ENCODE results near the gene RNF5.

RNF5 gene

DNA sequence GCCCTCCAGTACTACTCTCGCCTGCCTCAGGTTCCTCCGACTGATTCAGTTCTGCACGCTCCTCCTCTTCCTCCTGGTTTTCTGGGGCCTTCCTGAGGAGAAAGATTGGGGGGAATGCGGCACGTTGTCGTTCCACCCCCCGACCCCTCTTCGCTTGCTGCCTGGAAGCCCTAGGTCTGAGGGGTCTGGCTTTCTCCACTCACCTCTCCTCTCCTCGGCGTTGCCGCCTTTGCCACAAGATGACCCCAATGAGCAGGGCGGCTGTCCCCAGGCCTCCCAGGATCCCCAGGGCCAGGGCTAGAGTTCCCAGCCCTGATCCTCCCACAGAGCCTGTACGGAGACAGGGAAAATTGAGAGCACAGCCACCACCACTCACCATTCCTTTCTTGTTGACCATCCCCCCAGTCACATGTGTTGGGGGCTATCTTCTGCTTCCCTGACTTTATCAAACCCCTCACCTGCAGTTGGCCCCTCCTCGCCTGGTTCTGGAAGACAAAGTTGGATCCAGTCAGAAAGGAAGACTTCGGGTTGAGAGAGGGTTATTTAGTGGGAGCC is 3.0 kb downstream of the RNF5 start (continued):
- TF ChIP-seq, protein P1, sequence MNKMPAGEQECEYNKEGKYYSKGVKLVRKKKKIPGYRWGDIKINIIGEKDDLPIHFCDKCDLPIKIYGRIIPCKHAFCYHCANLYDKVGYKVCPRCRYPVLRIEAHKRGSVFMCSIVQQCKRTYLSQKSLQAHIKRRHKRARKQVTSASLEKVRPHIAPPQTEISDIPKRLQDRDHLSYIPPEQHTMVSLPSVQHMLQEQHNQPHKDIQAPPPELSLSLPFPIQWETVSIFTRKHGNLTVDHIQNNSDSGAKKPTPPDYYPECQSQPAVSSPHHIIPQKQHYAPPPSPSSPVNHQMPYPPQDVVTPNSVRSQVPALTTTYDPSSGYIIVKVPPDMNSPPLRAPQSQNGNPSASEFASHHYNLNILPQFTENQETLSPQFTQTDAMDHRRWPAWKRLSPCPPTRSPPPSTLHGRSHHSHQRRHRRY (tag by site-specific recombination; IDR thresholded peaks at IDR 0.05) = no peak
- no peak for TF ChIP-seq ZNF433 (tag by site-specific recombination; IDR thresholded peaks at IDR 0.05; ENCODE audit: low read depth)
- no peak for TF ChIP-seq ZNF155 (tag by site-specific recombination; IDR thresholded peaks at IDR 0.05)
- TF ChIP-seq GLI2 (tag by site-specific recombination; IDR thresholded peaks at IDR 0.05; ENCODE audit: borderline replicate concordance, low read depth) = no peak

DNA sequence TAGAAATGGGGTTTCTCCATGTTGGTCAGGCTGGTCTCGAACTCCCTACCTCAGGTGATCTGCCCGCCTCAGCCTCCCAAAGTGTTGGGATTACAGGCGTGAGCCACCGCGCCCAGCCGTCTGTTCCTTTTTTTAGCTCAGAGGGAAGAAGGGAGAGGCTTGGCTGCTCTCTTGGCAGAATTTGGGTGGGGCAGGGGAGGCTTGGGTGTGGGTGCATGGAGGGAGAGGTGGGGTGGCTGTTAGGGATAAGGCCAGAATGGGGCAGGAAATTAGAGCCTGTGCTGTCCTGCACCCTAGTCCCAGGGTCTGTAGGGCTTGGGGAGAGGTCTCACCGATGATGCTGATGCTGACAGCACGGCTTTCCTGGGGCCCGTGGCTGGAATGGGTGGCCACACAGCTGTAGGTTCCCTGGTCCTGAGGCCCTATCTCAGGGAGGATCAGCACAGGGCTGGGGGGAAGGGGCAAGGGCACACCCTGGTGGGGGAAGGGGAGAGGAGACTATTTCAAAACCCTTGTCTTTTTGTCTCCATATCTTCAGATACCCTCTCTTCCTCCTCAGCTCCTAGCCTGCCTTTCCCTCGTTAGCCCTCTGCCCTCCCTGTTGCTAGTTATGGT is 3.8 kb downstream of the RNF5 start:
- H3K4me3 ChIP-seq (ENCODE audit: low read depth, low read length) = no peak overlapping the region

DNA sequence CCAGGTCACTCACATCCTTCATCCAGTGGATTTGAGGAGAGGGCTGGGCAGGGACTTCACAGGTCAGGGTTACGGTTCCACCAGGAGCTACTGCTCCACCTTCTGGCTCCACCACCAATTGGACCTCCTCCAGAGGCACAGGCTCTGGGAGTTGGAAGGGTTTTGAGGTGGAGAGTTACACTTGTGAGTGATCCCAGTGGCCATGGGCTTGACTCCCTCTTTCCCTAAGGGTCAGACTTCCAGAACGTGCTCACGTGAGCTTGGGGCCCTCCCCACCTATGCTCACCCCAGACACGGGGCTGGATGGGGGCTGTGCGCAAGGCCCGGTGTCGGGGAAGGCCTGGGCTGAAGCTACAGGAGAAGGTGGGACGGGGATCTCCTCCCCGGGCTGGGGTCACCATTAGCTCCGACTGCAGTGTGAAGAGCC is 4.4 kb downstream of the RNF5 start:
- TF ChIP-seq, protein P2, sequence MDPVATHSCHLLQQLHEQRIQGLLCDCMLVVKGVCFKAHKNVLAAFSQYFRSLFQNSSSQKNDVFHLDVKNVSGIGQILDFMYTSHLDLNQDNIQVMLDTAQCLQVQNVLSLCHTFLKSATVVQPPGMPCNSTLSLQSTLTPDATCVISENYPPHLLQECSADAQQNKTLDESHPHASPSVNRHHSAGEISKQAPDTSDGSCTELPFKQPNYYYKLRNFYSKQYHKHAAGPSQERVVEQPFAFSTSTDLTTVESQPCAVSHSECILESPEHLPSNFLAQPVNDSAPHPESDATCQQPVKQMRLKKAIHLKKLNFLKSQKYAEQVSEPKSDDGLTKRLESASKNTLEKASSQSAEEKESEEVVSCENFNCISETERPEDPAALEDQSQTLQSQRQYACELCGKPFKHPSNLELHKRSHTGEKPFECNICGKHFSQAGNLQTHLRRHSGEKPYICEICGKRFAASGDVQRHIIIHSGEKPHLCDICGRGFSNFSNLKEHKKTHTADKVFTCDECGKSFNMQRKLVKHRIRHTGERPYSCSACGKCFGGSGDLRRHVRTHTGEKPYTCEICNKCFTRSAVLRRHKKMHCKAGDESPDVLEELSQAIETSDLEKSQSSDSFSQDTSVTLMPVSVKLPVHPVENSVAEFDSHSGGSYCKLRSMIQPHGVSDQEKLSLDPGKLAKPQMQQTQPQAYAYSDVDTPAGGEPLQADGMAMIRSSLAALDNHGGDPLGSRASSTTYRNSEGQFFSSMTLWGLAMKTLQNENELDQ (tag by site-specific recombination; IDR thresholded peaks at IDR 0.05; ENCODE audit: low read depth) = no peak
- TF ChIP-seq, protein P3, sequence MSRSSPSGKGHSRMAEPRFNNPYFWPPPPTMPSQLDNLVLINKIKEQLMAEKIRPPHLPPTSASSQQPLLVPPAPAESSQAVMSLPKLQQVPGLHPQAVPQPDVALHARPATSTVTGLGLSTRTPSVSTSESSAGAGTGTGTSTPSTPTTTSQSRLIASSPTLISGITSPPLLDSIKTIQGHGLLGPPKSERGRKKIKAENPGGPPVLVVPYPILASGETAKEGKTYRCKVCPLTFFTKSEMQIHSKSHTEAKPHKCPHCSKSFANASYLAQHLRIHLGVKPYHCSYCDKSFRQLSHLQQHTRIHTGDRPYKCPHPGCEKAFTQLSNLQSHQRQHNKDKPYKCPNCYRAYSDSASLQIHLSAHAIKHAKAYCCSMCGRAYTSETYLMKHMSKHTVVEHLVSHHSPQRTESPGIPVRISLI (tag by site-specific recombination; IDR thresholded peaks at IDR 0.05) = no peak
- TF ChIP-seq OSR2 (tag by site-specific recombination; IDR thresholded peaks at IDR 0.05) (no peak), GLI2 (tag by site-specific recombination; IDR thresholded peaks at IDR 0.05; ENCODE audit: borderline replicate concordance, low read depth) (no peak)
- TF ChIP-seq, protein P4, sequence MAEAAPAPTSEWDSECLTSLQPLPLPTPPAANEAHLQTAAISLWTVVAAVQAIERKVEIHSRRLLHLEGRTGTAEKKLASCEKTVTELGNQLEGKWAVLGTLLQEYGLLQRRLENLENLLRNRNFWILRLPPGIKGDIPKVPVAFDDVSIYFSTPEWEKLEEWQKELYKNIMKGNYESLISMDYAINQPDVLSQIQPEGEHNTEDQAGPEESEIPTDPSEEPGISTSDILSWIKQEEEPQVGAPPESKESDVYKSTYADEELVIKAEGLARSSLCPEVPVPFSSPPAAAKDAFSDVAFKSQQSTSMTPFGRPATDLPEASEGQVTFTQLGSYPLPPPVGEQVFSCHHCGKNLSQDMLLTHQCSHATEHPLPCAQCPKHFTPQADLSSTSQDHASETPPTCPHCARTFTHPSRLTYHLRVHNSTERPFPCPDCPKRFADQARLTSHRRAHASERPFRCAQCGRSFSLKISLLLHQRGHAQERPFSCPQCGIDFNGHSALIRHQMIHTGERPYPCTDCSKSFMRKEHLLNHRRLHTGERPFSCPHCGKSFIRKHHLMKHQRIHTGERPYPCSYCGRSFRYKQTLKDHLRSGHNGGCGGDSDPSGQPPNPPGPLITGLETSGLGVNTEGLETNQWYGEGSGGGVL (tag by site-specific recombination; IDR thresholded peaks at IDR 0.05) = no peak
- Histone ChIP-seq H3K9me3 (ENCODE audit: control insufficient read depth, insufficient read depth, low read depth, low read length) (no peaks in the 10 kb centered on the region), H3K4me3 (ENCODE audit: low read depth, low read length) (no peak overlapping the region), H3K36me3 (ENCODE audit: control insufficient read depth in 2 of 2, insufficient read depth in 1 of 2, low read length in 2 of 2) (peaks cover 0 to 63% of the 10 kb centered on the region in 2 experiments; a peak in 2 of 3 replicates), H3K27ac (ENCODE audit: extremely low read depth, low read depth, low read length) (no peak overlapping the region), H3K4me1 (ENCODE audit: control insufficient read depth, insufficient read depth, low read length) (peaks cover 7% of the 10 kb centered on the region)
- ChIA-PET CTCF (interaction anchor here (2.1 kb wide), 1 partner anchor 13 kb away, joined by 9 read pairs; no protein-coding TSS in a partner anchor), POLR2A (interaction anchor here (0.6 to 3.0 kb wide), 4 partner anchors 12 to 264 kb away, joined by 3 to 19 read pairs (median 6); partner anchors contain the start of gene FKBPL)

More for the DNA sequence above, 3.8 kb downstream of the RNF5 start:
- no peaks in the 10 kb centered on the region for H3K9me3 ChIP-seq (ENCODE audit: control insufficient read depth, insufficient read depth, low read depth, low read length)
- TF ChIP-seq KLF1 (tag by site-specific recombination; IDR thresholded peaks at IDR 0.05) (peak; percentile 96), ZNF600 (tag by site-specific recombination; IDR thresholded peaks at IDR 0.05) (peak; percentile 30; the same call in 1 of the 2 replicates), ZNF174 (tag by site-specific recombination; IDR thresholded peaks at IDR 0.05) (no peak)
- TF ChIP-seq, protein P5, sequence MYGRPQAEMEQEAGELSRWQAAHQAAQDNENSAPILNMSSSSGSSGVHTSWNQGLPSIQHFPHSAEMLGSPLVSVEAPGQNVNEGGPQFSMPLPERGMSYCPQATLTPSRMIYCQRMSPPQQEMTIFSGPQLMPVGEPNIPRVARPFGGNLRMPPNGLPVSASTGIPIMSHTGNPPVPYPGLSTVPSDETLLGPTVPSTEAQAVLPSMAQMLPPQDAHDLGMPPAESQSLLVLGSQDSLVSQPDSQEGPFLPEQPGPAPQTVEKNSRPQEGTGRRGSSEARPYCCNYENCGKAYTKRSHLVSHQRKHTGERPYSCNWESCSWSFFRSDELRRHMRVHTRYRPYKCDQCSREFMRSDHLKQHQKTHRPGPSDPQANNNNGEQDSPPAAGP (tag by site-specific recombination; IDR thresholded peaks at IDR 0.05) = 0 out of 2 replicates have a peak, but pooled peaks have one; percentile 37
- POLR2A ChIA-PET = interaction anchor here (0.8 to 3.0 kb wide), 3 partner anchors 13 to 52 kb away, joined by 5 to 19 read pairs (median 8); partner anchors contain the start of gene FKBPL
- peaks cover 7% of the 10 kb centered on the region for H3K4me1 ChIP-seq (ENCODE audit: control insufficient read depth, insufficient read depth, low read length)
- H3K27ac ChIP-seq (ENCODE audit: extremely low read depth, low read depth, low read length) = no peak overlapping the region
- CTCF ChIA-PET = interaction anchor here (0.8 to 2.1 kb wide), 2 partner anchors 9 to 13 kb away, joined by 3 to 9 read pairs; no protein-coding TSS in a partner anchor
- peaks cover 0 to 58% of the 10 kb centered on the region in 2 experiments; a peak in 2 of 3 replicates for H3K36me3 ChIP-seq (ENCODE audit: control insufficient read depth in 2 of 2, insufficient read depth in 1 of 2, low read length in 2 of 2)

Measured in HEK293 (cell line).